Measurements from ENCODE around the gene BLOC1S3.

The BLOC1S3 gene

DNA sequence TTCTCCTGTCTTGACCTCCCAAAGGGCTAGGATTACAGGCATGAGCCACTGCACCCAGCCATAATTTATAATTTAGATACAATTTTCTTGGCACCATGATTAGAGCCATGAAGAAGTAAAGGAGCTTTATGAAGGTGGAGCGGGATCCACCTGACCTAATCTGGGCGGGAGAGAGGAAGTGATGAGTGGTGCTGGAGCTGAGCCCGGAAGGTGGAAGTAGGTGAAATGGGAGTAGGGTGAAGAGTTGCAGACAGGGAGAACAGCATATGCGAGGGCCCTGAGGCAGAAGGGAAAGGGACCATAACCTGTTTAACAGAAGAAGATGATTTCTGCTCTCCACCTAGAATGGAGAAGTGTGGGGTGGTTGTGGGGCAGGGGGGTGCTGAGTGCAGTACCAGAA lies 4.2 kb downstream of the BLOC1S3 start:
- no peak for DNase-seq (ENCODE audit: low read depth in 2 of 2)

DNA sequence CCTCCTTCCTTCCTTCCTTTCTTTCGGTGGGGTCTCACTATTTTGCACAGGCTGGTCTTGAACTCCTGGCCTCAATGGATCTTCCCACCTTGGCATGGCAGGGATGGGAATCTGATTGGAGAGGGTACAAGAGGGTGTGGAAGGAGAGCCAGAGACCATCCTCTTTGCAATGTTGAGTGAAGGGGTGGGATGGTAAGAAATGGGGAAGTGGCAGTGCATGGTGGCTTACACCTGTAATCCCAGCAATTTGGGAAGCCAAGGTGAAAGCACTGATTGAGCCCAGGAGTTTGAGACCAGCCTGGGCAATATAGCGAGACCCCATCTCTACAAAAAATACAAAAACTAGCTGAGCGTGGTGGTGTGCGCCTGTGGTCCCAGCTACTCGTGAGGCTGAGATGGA lies 5.5 kb downstream of the BLOC1S3 start:
- no peak for DNase-seq (ENCODE audit: low read depth in 2 of 2)

DNA sequence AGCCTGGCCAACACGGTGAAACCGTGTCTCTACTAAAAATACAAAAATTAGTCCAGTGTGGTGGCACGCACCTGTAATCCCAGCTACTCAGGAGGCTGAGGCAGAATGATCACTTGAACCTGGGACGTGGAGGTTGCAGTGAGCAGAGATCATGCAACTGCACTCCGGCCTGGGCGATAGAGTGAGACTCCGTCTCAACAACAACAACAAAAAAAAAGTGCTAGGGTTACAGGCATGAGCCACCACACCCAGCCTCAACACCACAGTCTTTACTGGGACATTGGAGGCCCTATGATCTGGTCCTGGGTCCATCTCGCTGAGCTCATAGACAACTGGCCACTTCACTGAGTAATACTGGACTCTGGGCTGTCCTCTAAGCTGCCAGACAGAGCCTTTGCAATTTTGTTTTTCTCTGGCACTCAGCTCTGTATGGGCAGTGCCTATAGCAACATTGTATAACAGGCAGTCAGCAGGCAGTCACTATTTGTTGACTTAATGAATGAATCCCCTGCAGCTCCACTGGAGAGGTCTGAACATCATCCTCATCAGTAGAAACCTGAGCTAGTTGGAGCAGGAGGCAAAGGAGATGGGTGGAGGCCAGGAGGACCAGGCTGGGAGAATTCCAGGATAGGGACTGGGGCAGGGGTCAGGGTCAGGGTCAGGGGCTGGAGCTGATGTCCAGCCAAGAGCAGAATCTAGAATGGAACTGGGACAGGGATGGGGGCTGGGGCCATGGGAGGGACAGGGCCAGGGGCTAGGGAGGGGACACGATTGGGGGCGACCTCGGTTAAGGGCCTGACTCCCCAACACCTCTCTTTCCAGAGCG lies 8.1 kb downstream of the BLOC1S3 start:
- no peak for DNase-seq (ENCODE audit: low read depth in 2 of 2)

DNA sequence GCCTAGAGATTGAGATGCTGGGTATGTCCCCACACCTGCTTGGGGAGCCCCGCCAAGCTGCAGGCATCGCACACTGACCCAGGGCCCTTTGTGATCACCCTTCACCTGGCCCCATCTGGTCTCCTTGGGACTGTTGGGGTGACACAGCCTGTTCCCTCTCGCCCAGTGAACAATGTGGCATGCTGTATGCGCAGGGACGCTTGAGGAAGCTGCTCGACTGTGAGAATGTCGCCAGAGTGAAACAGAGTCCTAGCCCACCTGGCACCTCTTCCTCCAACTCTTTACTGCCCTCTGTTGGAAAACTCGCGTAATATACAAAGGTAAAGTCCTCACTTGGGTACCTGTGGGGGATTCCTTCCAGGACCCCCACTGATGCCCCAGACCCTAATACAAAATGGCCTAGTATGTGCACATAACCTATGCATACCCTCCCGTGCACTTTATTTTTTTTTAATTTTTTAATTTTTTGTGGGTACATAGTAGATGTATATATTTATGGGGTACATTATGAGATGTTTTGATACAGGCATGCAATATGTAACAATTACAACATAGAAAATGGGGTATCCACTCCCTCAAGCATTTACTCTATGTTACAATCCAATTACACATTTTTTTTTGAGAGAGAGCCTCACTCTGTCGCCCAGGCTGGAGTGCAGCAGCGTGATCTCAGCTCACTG lies 9.0 kb downstream of the BLOC1S3 start:
- DNase-seq (ENCODE audit: low read depth in 2 of 2): no peak

DNA sequence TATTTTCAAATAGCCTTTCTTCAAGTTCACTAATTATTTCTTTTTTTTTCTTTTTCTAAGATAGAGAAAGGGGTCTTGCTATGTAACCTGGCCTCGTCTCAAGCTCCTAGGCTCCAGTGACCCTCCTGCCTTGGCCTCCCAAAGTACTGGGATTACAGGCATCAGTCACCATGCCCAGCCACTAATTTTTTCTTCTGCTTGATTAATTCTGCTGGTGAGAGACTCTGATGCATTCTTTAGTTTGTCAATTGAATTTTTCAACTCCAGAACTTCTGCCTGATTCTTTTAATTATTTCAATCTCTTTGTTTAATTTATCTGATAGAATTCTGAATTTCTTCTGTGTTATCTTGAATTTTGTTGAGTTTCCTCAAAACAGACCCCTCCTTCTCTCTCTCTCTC lies 11.4 kb downstream of the BLOC1S3 start:
- DNase-seq (ENCODE audit: low read depth in 2 of 2): no peak

DNA sequence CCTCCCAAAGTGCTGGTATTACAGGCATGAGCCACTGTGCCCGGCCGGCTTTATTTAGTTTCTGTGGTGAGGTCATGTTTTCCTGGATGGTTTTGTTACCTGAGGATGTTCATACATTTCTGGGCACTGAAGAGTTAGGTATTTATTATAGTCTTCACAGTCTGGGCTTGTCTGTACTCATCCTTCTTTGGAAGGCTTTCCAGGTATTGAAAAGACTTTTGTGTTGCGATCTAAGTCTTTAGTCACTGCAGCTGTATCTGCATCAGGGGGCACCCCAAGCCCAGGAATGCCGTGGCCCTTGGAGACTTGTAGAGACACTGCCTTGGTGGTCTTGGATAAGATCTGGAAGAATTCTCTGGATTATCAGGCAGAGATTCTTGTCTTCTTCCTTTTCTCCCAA lies 12.8 kb downstream of the BLOC1S3 start:
- DNase-seq (ENCODE audit: low read depth in 2 of 2): no peak

DNA sequence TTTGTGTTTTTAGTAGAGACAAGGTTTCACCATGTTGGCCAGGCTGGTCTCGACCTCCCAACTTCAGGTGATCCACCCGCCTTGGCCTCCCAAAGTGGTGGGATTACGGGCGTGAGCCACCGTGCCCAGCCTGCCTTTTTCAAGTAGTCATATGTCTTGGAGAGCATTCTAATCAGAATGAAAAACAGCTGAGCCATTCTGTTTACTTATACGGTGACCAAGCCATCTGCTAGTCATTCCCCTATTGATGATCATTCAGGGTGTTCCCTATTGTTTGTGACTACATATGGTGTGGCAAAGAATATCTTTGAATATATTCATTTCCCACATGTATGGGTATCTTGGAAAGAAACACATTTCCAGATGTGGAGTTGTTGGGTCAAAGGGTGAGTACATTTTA lies 17.2 kb downstream of the BLOC1S3 start:
- no peak for DNase-seq (ENCODE audit: low read depth in 2 of 2)

DNA sequence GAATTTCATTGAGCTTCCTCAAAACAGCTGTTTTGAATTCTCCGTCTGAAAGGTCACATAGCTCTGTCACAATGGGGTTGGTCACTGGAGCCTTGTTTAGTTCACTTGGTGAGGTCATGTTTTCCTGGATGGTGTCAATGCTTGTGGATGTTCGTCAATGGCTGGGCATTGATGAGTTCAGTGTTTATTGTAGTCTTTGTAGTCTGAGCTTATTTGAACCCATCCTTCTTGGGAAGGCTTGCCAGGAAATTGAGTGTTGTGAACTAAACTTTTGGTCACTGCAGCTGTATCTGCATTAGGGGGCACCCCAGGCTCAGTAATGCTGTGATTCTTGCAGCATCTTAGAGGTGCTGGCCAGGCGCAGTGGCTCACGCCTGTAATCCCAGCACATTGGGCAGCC lies 22.0 kb downstream of the BLOC1S3 start:
- DNase-seq (ENCODE audit: low read depth in 2 of 2): no peak

DNA sequence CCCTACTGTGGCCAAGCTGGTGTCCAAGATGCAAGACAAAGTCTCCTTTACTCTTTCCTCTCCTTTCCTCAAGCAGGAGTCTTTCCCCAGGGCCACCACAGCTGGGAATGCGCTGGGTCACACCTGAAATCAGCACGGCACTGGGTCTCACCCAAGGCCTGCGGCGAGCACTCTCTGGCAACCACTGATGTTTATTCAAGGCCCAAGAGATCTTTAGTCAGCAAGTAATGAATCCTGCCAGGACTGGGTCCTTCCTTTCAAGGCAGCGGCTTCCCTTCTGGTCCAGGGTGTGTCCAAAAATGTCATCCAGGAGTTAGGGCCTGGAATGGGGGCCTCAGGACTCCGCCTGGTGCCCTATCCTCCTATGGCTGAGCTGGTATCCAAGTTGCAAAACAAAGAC lies 24.1 kb downstream of the BLOC1S3 start:
- no peak for DNase-seq (ENCODE audit: low read depth in 2 of 2)

DNA sequence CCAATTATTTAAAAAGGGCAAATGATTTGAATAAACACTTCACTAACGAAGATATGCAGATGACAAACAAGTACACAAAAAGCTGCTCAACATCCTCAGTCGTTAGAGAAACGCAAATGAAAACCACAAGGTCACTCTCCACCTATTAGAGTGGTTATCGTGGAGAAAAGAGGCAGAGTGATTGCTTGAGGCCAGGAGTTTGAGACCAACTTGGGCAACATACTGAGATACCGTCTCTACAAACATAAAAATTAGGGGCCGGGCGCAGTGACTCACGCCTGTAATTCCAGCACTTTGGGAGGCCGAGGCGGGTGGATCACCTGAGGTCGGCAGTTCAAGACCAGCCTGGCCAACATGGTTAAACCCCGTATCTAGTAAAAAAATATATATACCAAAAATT lies 27.2 kb downstream of the BLOC1S3 start:
- no peak for DNase-seq (ENCODE audit: low read depth in 2 of 2)

DNA sequence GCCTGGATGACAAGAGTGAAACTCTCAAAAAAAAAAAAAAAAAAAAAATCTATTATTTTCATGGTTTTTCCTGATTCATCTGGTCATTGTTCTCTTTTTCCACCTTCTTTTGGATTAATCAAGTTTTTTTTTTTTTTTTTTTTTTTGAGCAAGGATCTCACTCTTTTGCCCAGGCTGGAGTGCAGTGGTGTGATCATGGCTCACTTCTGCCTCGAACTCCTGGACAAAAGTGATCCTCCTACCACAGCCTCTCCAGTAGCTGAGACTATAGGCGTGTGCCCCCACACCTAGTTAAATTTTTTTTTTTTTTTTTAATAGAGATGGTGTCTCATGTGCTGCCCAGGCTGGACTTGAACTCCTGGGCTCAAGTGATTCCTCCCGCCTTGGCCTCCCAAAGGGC lies 27.7 kb downstream of the BLOC1S3 start:
- DNase-seq (ENCODE audit: low read depth in 2 of 2): no peak

DNA sequence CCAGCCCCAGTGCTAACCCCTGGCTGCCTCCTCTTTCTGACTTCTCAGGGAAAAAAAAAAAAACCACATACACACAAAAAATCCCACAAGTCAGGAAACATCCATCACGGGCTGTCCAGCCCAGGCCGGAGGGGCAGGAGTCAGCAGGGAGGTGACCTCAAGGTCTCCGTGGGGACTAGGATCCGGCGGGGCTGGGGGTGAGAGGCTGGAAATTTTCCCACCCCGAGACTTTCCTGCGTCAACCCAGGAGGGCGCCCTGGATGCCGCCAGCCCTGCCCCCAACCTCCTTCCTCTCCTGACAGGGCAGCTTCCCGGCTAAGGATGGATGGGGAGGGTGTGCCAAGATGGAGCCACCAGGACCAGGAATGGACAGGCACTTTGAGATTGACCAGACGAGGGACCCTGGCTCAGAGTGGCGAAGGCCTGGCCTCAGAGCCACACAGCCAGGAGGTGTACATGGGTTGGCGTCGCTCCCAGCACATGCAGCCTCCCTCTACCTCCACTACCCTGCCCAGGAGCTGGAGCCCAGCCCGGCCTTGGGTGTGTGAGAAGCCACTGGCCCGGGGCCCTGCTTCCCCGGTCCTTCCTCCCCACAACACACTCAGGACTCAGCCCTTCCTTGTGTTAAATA lies 33.3 kb downstream of the BLOC1S3 start:
- DNase-seq (ENCODE audit: low read depth in 2 of 2): no peak

DNA sequence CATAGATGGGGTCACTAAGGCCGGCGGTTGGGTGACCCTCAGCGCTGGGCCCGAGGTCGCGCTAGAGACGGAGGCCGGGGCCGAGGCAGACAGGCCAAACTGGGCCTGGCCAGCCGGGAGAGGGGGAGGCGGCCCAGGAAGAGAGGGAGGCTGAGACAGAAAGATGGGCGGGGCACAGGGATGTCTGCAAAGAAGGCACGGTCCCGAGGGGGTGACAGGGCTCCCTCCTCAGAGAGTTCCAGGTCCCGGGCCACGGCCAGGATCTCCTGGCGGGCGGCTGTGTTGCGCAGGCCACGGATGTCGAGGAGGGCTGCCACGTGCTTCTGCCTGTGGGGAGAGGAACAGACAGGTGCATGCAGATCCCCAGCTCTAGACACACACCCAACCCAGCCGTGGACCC lies 34.4 kb downstream of the BLOC1S3 start:
- no peak for DNase-seq (ENCODE audit: low read depth in 2 of 2)

DNA sequence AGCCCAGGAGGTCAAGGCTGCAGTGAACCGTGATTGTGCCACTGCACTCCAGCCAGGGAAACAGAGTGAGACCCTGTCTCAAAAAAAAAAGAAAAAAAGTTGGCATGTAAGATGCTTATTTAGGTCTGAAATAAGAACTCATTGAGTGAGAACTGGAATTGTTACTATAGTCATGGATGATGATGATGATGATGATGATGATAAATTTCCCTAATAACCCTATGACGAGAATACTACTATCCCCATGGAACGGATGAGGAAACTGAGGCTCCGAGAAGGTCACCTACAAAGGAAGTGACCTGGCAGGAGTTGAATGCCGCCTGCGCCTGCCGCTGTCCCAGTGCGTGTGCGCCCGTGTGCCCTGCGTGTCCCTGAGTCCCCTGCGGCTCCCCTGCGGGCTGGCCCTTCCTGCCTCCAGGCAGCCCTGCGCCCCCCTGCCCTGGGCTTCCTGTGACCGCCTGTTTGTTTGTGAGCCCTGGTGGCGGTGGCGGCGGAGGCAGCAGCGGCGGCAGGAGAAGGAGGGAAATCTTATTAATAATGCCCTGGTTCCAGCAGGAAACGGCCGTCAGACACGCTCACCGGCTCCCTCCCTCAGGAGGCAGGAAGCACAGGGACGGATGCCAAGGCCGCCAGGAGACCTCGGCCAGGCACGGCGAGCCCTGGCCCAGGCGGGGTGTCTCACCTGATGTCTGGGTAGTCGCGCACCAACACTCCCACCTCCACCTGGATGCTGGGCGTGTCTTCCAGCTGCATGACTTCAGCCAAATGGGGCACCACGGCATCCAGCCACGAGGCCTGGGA lies 37.0 kb downstream of the BLOC1S3 start:
- no peak for DNase-seq (ENCODE audit: low read depth in 2 of 2)

DNA sequence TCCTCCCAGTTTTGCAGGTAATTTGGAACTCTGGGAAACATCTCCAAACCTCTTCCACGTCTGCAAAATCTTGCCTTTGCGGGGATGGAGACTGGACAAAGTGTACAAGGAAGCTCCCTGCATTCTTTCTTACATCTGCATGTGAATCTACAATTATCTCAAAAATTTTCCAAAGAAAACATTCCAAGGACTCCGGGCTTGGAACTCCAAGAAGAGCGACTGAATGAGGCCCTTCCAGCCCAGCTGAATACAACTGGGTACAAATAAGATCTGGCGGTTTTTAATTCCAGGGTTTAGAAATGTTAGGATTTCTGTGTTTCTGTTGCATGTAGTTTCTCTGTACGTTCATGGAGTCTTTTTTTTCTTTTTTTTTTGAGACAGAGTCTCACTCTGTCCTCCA lies 38.1 kb downstream of the BLOC1S3 start:
- no peak for DNase-seq (ENCODE audit: low read depth in 2 of 2)

DNA sequence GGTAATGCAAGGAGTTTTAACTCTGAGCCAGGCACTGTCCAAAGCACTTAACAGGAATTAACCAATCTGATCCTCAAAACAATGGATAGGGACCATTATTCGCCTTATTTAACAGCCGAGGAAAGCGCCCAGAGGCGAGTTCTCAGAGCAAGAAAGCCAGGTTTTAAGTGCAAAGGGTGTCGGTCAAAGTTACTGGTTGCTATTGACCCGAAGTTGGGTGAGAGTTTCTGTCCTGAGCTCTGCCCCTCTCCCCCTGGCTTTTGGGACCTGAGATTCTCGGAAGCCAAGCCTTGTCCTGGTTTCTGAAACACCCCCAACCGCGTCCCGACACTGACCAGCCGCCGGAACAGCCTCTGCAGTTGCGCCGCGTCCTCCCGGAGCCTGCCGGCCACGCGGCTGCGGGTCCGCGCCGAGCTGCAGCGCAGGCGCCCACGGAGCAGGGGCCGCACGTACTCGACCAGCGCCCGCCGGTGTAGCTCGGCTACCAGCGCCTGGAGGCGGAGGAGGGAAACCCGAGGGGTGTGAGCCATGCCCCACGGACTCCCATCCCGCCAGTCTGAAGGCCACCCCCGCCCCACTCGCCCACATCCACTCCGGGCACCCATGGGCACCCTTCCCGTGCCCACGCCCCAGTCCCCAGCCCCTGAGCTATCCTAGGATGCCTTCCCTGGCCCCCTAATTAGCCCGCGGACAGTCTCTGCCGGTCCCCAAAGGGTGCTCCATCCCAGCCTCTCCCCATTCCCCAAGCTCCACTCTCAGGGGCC lies 38.8 kb downstream of the BLOC1S3 start:
- no peak for DNase-seq (ENCODE audit: low read depth in 2 of 2)

DNA sequence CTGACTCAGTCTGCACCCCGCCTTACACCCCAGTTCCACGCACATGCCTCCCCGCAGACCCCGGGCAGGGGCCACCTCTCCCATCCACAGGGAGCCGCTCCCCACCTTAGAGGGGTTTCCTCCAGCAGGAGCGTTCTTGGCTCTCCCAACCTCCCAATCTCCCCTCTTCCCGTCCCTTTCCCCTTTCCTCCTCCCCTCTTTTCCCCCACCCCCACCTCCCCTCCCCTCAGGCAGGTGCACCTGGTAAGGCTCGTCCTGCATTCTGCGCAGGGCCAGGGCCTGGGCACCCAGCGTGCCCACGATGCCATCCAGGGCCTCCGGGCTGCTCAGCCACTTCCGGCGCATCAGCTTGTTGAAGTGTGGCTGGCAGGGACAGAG lies 39.4 kb downstream of the BLOC1S3 start:
- DNase-seq (ENCODE audit: low read depth in 2 of 2): no peak

DNA sequence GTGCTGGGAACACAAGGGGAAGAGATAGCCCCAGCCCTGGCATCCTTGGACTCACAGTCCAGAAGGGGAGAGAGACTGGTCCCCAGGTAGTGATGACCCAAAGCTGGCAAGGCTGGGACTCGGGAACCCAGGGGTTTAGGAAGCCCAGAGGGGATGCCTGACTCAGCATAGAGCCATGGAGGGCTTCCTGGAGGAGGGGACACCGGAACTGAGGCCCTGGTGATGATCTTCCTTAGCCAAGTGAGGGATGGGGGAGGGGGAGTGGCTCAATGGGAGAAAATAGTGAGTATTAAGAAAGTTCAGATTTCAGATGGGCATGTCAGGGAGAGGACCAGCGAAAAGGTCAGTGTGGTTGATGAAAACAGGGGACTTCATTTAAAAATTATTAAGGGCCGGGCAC lies 39.8 kb downstream of the BLOC1S3 start:
- no peak for DNase-seq (ENCODE audit: low read depth in 2 of 2)

DNA sequence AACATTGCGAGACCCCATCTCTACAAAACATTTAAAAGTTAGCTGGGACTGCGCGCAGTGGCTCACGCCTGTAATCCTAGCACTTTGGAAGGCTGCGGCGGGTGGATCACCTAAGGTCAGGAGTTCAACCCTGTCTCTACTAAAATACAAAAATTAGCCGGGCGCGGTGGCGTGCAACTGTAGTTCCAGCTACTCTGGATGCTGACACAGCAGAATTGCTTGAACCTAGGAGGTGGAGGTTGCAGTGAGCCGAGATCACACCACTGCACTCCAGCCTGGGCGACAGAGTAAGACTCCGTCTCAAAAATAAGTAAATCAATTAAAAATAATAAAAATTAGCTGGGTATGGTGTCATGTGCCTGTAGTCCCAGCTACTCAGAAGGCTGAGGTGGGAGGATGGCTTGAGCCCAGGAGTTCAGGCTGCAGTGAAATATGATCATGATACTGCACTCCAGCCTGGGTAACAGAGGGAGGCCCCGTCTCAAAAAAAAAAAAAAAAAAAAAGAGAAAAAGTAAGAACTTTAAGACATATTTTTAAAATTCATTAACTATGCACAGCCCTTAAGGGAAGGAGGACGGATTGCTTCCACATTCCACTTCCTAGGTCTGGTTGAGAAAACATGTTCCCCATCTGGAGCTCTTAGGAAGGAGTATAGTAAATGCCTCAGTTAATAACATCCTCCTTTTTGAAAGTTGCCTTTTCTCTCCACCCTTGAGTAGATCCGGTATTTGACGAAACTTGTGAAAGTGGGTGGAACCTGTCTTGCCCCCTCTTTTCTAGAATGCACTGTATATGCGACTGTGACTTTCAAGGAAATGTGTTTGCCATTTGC lies 40.5 kb downstream of the BLOC1S3 start:
- DNase-seq (ENCODE audit: low read depth in 2 of 2): no peak

DNA sequence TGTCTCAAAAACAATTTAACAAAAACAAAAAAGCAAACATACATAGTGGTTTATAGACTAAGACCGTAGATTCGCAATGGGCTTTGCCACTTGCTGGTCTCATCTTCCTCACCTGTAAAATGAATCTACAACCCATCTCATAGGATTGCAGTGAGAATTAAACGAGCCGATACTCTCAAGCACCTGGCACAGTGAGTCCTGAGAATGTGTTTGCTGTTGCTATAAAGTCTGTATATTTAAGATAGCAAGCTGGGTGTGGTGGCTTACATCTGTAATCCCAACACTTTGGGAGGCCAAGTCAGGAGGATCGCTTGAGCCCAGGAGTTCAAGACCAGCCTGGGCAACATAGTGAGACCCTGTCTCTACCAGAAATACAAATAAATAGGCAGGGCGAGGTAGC lies 44.1 kb downstream of the BLOC1S3 start:
- DNase-seq (ENCODE audit: low read depth in 2 of 2): no peak

DNA sequence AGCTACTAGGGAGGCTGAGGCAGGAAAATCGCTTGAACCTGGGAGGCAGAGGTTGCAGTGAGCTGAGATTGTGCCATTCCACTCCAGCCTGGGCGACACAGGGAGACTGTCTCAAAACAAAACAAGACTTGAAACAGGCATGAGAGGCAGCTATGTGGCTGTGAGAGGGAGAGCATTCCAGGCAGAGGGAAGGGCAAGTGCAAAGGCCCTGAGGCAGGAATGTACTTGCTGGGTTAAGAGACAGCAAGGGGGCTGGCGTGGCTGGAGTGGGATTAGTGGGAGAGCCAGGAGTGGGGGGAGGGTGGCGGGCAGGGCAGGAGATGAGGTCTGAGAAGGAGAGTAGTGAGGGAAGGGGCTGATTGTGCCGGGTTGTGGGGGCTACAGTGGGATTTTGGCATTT lies 45.3 kb downstream of the BLOC1S3 start:
- no peak for DNase-seq (ENCODE audit: low read depth in 2 of 2)
